ENCODE data around the gene TMEM247.

The TMEM247 gene

GRCh38 chr2:46444732-46445131 lies 34.6 kb upstream of the TMEM247 start:
- TF ChIP-seq, protein P1, sequence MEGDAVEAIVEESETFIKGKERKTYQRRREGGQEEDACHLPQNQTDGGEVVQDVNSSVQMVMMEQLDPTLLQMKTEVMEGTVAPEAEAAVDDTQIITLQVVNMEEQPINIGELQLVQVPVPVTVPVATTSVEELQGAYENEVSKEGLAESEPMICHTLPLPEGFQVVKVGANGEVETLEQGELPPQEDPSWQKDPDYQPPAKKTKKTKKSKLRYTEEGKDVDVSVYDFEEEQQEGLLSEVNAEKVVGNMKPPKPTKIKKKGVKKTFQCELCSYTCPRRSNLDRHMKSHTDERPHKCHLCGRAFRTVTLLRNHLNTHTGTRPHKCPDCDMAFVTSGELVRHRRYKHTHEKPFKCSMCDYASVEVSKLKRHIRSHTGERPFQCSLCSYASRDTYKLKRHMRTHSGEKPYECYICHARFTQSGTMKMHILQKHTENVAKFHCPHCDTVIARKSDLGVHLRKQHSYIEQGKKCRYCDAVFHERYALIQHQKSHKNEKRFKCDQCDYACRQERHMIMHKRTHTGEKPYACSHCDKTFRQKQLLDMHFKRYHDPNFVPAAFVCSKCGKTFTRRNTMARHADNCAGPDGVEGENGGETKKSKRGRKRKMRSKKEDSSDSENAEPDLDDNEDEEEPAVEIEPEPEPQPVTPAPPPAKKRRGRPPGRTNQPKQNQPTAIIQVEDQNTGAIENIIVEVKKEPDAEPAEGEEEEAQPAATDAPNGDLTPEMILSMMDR (IDR thresholded peaks at IDR 0.05; ENCODE audit: low read length) = no peak
- TF ChIP-seq EZH2 (optimal IDR thresholded peaks at IDR 0.05; ENCODE audit: low read depth, low read length) (no peak), EZH2phosphoT487 (IDR thresholded peaks at IDR 0.05; ENCODE audit: low read length) (no peak)
- Histone ChIP-seq H3K4me3 (ENCODE audit: low read length) (no peak overlapping the region), H3K4me1 (ENCODE audit: low read length) (no peaks in the 10 kb centered on the region), H3K9me3 (replicated peaks; ENCODE audit: insufficient read depth, low read length) (no peaks in the 10 kb centered on the region), H3K4me2 (ENCODE audit: low read depth, low read length) (no peak overlapping the region), H3K27me3 (replicated peaks; ENCODE audit: insufficient read depth, low read length) (no peaks in the 10 kb centered on the region), H3F3A (ENCODE audit: insufficient read depth, low read length) (no peaks in the 10 kb centered on the region), H3K36me3 (replicated peaks; ENCODE audit: insufficient read depth, low read length) (no peaks in the 10 kb centered on the region), H3K9ac (ENCODE audit: low read length) (no peak overlapping the region), H2AFZ (ENCODE audit: low read length) (no peak overlapping the region), H3K9me2 (replicated peaks; ENCODE audit: insufficient read depth, low read length) (no peaks in the 10 kb centered on the region), H4K20me1 (ENCODE audit: insufficient read depth, low read length) (no peaks in the 10 kb centered on the region), H3K79me2 (ENCODE audit: low read length) (no peaks in the 10 kb centered on the region), H3K27ac (ENCODE audit: low read length) (no peak overlapping the region)
- DNase-seq = no peak

- no peaks in the 10 kb centered on the region for H3K9me2 ChIP-seq (replicated peaks; ENCODE audit: insufficient read depth, low read length)
- no peak overlapping the region for H3K4me3 ChIP-seq (ENCODE audit: low read length)
- no peaks in the 10 kb centered on the region for H3K36me3 ChIP-seq (replicated peaks; ENCODE audit: insufficient read depth, low read length)
- TF ChIP-seq EZH2phosphoT487 (IDR thresholded peaks at IDR 0.05; ENCODE audit: low read length) = no peak
- TF ChIP-seq, protein P1 (IDR thresholded peaks at IDR 0.05; ENCODE audit: low read length) = no peak
- TF ChIP-seq EZH2 (optimal IDR thresholded peaks at IDR 0.05; ENCODE audit: low read depth, low read length) = no peak
- no peak overlapping the region for H3K4me2 ChIP-seq (ENCODE audit: low read depth, low read length)
- no peak for DNase-seq
- H3K79me2 ChIP-seq (ENCODE audit: low read length) = no peaks in the 10 kb centered on the region
- no peak overlapping the region for H3K27ac ChIP-seq (ENCODE audit: low read length)
- H3F3A ChIP-seq (ENCODE audit: insufficient read depth, low read length) = no peaks in the 10 kb centered on the region
- H2AFZ ChIP-seq (ENCODE audit: low read length) = no peak overlapping the region
- no peaks in the 10 kb centered on the region for H3K4me1 ChIP-seq (ENCODE audit: low read length)
- H3K9ac ChIP-seq (ENCODE audit: low read length) = no peak overlapping the region
- H3K9me3 ChIP-seq (replicated peaks; ENCODE audit: insufficient read depth, low read length) = no peaks in the 10 kb centered on the region
- no peaks in the 10 kb centered on the region for H3K27me3 ChIP-seq (replicated peaks; ENCODE audit: insufficient read depth, low read length)
- no peaks in the 10 kb centered on the region for H4K20me1 ChIP-seq (ENCODE audit: insufficient read depth, low read length)
Observed at GRCh38 chr2:46445556-46445955, 33.8 kb upstream of the TMEM247 start.

DNA sequence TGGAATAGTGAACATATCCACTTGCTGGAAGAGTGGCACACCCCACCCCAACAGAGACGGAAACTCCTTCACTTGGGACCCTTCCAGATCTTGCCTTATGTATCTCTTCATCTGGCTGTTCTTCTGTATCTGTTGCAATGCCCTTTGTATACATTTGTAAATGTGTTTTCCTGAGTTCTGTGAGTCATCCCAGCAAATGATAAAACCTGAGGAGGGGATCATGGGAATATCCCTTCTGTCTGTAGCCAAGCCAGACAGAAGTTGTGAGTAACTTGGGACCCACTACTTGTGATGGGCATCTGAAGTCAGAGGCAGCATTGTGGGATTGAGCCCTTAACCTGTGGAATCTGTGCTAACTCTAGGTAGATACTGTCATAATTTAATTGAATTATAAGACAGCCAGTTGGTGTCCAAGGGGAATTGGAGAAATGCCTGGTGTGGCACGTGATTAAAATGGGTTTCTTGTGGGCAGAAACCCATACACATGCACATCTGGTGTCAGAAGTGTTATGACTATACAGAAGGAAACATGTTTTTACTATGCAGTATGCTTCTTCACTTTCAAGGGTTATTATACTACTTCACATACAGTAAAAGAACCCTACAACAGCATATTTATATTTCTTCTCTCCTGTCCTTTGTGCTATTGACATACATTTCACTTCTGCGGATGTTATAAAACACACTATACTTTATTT lies 32.3 kb upstream of the TMEM247 start:
- no peaks in the 10 kb centered on the region for H4K20me1 ChIP-seq (ENCODE audit: insufficient read depth, low read length)
- no peak for DNase-seq
- H3K9me2 ChIP-seq (replicated peaks; ENCODE audit: insufficient read depth, low read length) = no peaks in the 10 kb centered on the region
- H3K36me3 ChIP-seq (replicated peaks; ENCODE audit: insufficient read depth, low read length) = no peaks in the 10 kb centered on the region
- H3K27ac ChIP-seq (ENCODE audit: low read length) = no peak overlapping the region
- H3K4me3 ChIP-seq (ENCODE audit: low read length) = no peak overlapping the region
- H2AFZ ChIP-seq (ENCODE audit: low read length) = no peak overlapping the region
- H3K4me2 ChIP-seq (ENCODE audit: low read depth, low read length) = no peak overlapping the region
- H3F3A ChIP-seq (ENCODE audit: insufficient read depth, low read length) = no peaks in the 10 kb centered on the region
- no peaks in the 10 kb centered on the region for H3K27me3 ChIP-seq (replicated peaks; ENCODE audit: insufficient read depth, low read length)
- TF ChIP-seq EZH2 (optimal IDR thresholded peaks at IDR 0.05; ENCODE audit: low read depth, low read length) (no peak), EZH2phosphoT487 (IDR thresholded peaks at IDR 0.05; ENCODE audit: low read length) (no peak)
- TF ChIP-seq, protein P1 (IDR thresholded peaks at IDR 0.05; ENCODE audit: low read length) = no peak
- no peak overlapping the region for H3K9ac ChIP-seq (ENCODE audit: low read length)
- no peaks in the 10 kb centered on the region for H3K4me1 ChIP-seq (ENCODE audit: low read length)
- no peaks in the 10 kb centered on the region for H3K9me3 ChIP-seq (replicated peaks; ENCODE audit: insufficient read depth, low read length)
- no peaks in the 10 kb centered on the region for H3K79me2 ChIP-seq (ENCODE audit: low read length)
